ENCODE results near the gene ALDH3B1.

ALDH3B1 gene

GRCh38 chr11:68032997-68033707 lies 23.0 kb downstream of the ALDH3B1 start:
- no peak for FAIRE-seq

- FAIRE-seq: no peak
Observed at GRCh38 chr11:68033708-68034045, 23.6 kb downstream of the ALDH3B1 start.

GRCh38 chr11:68035266-68035876 lies 25.2 kb downstream of the ALDH3B1 start:
- FAIRE-seq: no peak

GRCh38 chr11:68036141-68036716 lies 26.1 kb downstream of the ALDH3B1 start:
- no peak for FAIRE-seq

- FAIRE-seq: no peak
Observed at GRCh38 chr11:68036717-68037239, 26.7 kb downstream of the ALDH3B1 start.

- no peak for FAIRE-seq
Observed at GRCh38 chr11:68037411-68038225, 27.5 kb downstream of the ALDH3B1 start.

- FAIRE-seq: no peak
Observed at GRCh38 chr11:68038226-68038717, 28.1 kb downstream of the ALDH3B1 start.

GRCh38 chr11:68038718-68039525 lies 28.8 kb downstream of the ALDH3B1 start, which contains the start of gene TCIRG1:
TCIRG1 (plus strand) TSS chr11:68039025; CDS start chr11:68041272, 2,247 bp downstream.
- no peak for FAIRE-seq

GRCh38 chr11:68039526-68040086 lies 29.5 kb downstream of the ALDH3B1 start:
- FAIRE-seq: no peak

GRCh38 chr11:68040101-68040956 lies 30.2 kb downstream of the ALDH3B1 start:
- peak; percentile 72 for FAIRE-seq

GRCh38 chr11:68040957-68041591 lies 30.9 kb downstream of the ALDH3B1 start:
- FAIRE-seq: no peak

GRCh38 chr11:68041617-68042218 lies 31.6 kb downstream of the ALDH3B1 start:
- FAIRE-seq: no peak

GRCh38 chr11:68042219-68043028 lies 32.3 kb downstream of the ALDH3B1 start:
- no peak for FAIRE-seq

- FAIRE-seq: no peak
Observed at GRCh38 chr11:68043029-68043348, 32.9 kb downstream of the ALDH3B1 start.

- FAIRE-seq: no peak
Observed at GRCh38 chr11:68043349-68044144, 33.4 kb downstream of the ALDH3B1 start.

- FAIRE-seq: no peak
Observed at GRCh38 chr11:68044145-68044813, 34.2 kb downstream of the ALDH3B1 start.

GRCh38 chr11:68044898-68045351 lies 34.8 kb downstream of the ALDH3B1 start:
- no peak for FAIRE-seq

Measured in G401.6 (cell line).